ENCODE data around the gene ZNF581.

GRCh38 chr19:55603581-55604292, 39.7 kb upstream of the ZNF581 start:
- TF ChIP-seq POLR2AphosphoS5 (IDR thresholded peaks at IDR 0.05): no peak
- no peak for TF ChIP-seq POLR2A (IDR thresholded peaks at IDR 0.05)
- no peak for TF ChIP-seq CTCF (IDR thresholded peaks at IDR 0.05)
- no peak for TF ChIP-seq EP300 (IDR thresholded peaks at IDR 0.05)

Data from suprapubic skin (tissue), 4 donors.